Duodenal mucosa (tissue), 2 donors: ENCODE data around the gene ST3GAL4.

Source experiments
- H3K27ac ChIP-seq: one replicate; pipeline ENCODE4 v1.7.0; 2013; ENCODE audit warnings: low read depth, low read length
- H3K27me3 ChIP-seq, 2 donors: one replicate each; pipeline ENCODE4 v1.7.0; 2013; ENCODE audit warnings: low read length in 2 of 2, control low read depth in 1 of 2; ENCODE audit not compliant: insufficient read depth in 2 of 2, control insufficient read depth in 1 of 2
- H3K36me3 ChIP-seq, 2 donors: one replicate each; pipeline ENCODE4 v1.7.0; 2013; ENCODE audit warnings: low read length in 2 of 2, control low read depth in 1 of 2; ENCODE audit not compliant: insufficient read depth in 2 of 2, control insufficient read depth in 1 of 2
- H3K4me1 ChIP-seq, 2 donors: one replicate each; pipeline ENCODE4 v1.7.0; 2013; ENCODE audit warnings: low read length in 2 of 2, control low read depth in 1 of 2; ENCODE audit not compliant: insufficient read depth in 2 of 2, control insufficient read depth in 1 of 2
- H3K4me3 ChIP-seq, 2 donors: one replicate each; pipeline ENCODE4 v1.7.0; 2013; ENCODE audit warnings: low read length in 2 of 2, low read depth in 1 of 2
- H3K9ac ChIP-seq, 2 donors: one replicate each; pipeline ENCODE4 v1.7.0; 2013; ENCODE audit warnings: low read length in 2 of 2, low read depth in 1 of 2
- H3K9me3 ChIP-seq, 2 donors: one replicate each; pipeline ENCODE4 v1.7.0; 2013; ENCODE audit warnings: low read length in 2 of 2, control low read depth in 1 of 2; ENCODE audit not compliant: control insufficient read depth in 1 of 2

Gene ST3GAL4

GRCh38 chr11:126456783-126457542, 101.5 kb downstream of the ST3GAL4 start:
- H3K9ac ChIP-seq, result no peak overlapping the region
- H3K4me1 ChIP-seq, result no peaks in the 10 kb centered on the region
- no peak overlapping the region for H3K27ac ChIP-seq
- no peak overlapping the region for H3K4me3 ChIP-seq
- no peaks in the 10 kb centered on the region for H3K36me3 ChIP-seq
- H3K9me3 ChIP-seq, result no peaks in the 10 kb centered on the region
- no peaks in the 10 kb centered on the region for H3K27me3 ChIP-seq

DNA sequence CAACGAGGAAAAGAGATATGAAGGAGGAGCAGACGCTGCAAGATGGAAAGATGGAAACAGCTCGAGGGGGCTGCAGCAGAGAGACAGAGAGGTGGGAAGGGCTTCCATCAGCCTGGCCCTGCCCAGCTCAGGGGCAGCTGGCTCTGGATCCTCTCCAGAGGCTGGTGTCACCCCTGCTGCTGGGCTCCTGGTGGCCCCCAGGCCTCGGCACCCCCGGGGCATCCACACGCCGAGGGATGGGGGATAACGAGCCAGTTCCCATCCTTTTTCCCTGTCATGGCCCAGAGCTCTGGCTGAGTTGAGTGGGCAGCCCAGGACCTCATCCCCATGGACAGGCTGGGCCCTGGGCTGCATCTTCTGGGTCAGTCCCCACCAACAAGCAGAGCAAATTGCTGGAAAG, 102.3 kb downstream of the ST3GAL4 start:
- H3K9me3 ChIP-seq, result no peaks in the 10 kb centered on the region
- no peaks in the 10 kb centered on the region for H3K4me1 ChIP-seq
- H3K9ac ChIP-seq, result no peak overlapping the region
- H3K27ac ChIP-seq, result no peak overlapping the region
- H3K36me3 ChIP-seq, result no peaks in the 10 kb centered on the region
- H3K4me3 ChIP-seq, result no peak overlapping the region
- H3K27me3 ChIP-seq, result peaks cover 0 to under 1% of the 10 kb centered on the region in 2 donors

DNA sequence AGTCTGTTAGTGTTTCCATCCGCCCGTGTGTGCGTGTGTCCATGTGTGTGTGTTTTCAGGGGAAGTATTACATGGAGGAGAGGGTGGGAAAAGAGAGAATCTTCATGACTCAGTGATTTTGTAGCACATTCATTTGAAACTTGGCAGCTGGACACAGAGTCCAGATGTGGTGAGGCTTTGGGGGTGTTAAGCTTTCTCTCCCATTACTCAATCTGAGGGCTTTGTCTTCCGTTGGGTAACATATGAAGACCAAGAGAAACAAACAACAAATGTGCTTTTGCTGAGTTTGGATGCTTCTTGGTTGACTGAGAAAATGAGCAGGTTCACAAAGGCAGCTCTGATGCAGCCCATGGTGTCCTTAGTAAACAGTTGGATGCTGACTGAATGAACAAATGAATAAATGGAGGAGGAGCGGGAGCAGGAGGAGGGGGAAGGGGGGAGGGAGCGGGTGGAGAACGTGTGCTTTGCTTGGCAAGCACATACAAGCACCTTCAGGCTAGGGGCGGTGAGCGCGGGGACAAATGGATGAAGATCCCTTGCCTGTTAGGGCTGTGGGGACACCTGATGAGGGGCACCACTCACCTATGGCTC, 104.3 kb downstream of the ST3GAL4 start:
- Histone ChIP-seq H3K27me3 (peaks cover 0 to 4% of the 10 kb centered on the region in 2 donors), H3K9ac (no peak overlapping the region)

DNA sequence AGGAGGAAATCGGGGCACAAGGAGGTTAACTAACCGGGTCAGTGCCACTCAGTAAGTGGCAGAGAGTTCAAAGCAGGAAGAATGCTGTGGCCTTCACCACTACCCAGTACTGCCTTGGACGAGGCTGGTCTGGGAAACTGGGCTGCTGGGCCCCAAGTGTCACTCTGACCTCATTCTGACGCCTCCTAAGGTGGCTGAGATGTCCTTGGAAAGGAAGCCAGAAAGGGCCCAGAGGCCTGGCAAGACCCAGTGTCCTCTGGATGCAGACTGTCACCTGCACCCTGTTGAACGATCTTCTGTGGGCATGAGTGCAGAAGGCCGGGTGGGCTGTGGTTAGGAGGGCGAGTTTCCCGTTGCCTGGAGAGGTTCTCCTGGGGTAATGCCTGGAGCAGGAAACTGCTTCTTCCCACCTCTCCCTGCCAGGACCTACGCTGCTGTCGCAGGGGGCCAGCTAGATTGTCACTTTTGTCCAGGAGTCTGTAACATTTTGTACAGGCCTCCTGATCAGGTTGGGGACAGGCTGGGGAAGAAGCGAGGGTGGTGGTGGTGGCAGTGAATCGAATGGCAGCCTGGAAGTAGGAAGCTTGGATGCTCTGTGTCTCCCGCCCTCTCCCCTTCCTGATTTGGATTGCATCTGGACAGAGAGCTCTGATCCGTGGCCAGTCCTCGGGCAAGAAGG, 105.1 kb downstream of the ST3GAL4 start:
- Histone ChIP-seq H3K27me3 (peaks cover 0 to 4% of the 10 kb centered on the region in 2 donors), H3K9ac (no peak overlapping the region), H3K36me3 (no peaks in the 10 kb centered on the region), H3K4me3 (no peak overlapping the region), H3K27ac (no peak overlapping the region), H3K4me1 (peaks cover 0 to 9% of the 10 kb centered on the region in 2 donors), H3K9me3 (peaks cover 0 to 4% of the 10 kb centered on the region in 2 donors)

More for the DNA sequence above, 104.3 kb downstream of the ST3GAL4 start:
- Histone ChIP-seq H3K36me3 (no peaks in the 10 kb centered on the region), H3K4me1 (peaks cover 0 to 2% of the 10 kb centered on the region in 2 donors), H3K4me3 (no peak overlapping the region), H3K9me3 (peaks cover 0 to 3% of the 10 kb centered on the region in 2 donors), H3K27ac (no peak overlapping the region)

DNA sequence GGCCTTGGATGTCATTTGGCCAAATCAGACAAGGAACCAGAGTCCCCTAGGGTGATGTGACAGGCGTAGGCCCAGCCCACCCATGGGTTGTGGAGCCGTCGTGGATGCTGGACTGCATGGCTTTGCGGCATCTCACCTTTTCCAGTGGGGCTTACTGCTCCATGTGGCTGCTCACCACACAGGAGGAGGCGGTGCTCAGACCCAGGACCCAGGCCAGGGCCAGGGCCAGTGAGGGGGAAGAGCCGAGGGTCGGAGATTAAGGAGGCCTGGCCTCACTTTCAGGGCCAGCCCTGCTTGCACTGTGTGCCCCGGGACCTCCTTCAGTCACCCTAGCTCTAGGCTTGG, 105.6 kb downstream of the ST3GAL4 start:
- Histone ChIP-seq H3K27ac (no peak overlapping the region), H3K36me3 (no peaks in the 10 kb centered on the region), H3K4me3 (no peak overlapping the region), H3K4me1 (peaks cover 0 to 14% of the 10 kb centered on the region in 2 donors), H3K9ac (no peak overlapping the region), H3K27me3 (peaks cover 0 to 4% of the 10 kb centered on the region in 2 donors), H3K9me3 (peaks cover 0 to 4% of the 10 kb centered on the region in 2 donors)

DNA sequence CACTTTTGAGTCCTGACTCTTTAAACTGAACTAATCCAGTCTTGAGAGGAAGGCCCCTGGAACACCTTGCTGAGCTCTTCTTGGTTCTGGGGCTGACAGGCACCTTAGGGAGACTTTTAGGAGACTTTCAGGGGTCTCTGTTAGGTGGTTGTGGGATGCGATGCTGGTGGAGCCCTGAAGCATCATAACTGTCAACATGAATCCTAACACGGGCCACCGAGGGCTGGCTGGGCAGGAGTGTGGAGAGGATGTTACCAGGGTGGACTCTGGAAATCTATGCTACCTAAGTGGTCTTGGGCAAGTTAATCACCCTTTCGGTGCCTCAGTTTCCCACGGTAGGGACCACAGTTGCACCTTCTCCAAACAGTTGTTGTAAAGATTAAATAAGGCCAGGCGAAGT, 106.5 kb downstream of the ST3GAL4 start:
- H3K9me3 ChIP-seq, result peaks cover 0 to 4% of the 10 kb centered on the region in 2 donors
- peaks cover 0 to 22% of the 10 kb centered on the region in 2 donors for H3K4me1 ChIP-seq
- H3K36me3 ChIP-seq, result no peaks in the 10 kb centered on the region
- no peak overlapping the region for H3K9ac ChIP-seq
- H3K4me3 ChIP-seq, result no peak overlapping the region
- peaks cover 0 to 4% of the 10 kb centered on the region in 2 donors for H3K27me3 ChIP-seq
- no peak overlapping the region for H3K27ac ChIP-seq

GRCh38 chr11:126462422-126462821, 106.9 kb downstream of the ST3GAL4 start:
- H3K4me3 ChIP-seq, result no peak overlapping the region
- H3K36me3 ChIP-seq, result no peaks in the 10 kb centered on the region
- no peak overlapping the region for H3K9ac ChIP-seq
- H3K4me1 ChIP-seq, result peaks cover 0 to 23% of the 10 kb centered on the region in 2 donors
- H3K27me3 ChIP-seq, result peaks cover 0 to 4% of the 10 kb centered on the region in 2 donors
- no peak overlapping the region for H3K27ac ChIP-seq
- peaks cover 0 to 4% of the 10 kb centered on the region in 2 donors for H3K9me3 ChIP-seq
